HG03520 (cell line): ENCODE data around the gene PCSK1N.
"Not testable (repeated sequence)": the region's sequence is repeated elsewhere in the genome, so short reads cannot be mapped to it uniquely, and the experiment has no call there.

Experiments
- ATAC-seq: cut with Tn5 transposase; IDR thresholded peaks from one replicate; pipeline ENCODE4 v1.9.1; 2021; ENCODE audit warnings: mild to moderate bottlenecking, moderate library complexity; ENCODE audit not compliant: unreplicated experiment

PCSK1N gene, protein sequence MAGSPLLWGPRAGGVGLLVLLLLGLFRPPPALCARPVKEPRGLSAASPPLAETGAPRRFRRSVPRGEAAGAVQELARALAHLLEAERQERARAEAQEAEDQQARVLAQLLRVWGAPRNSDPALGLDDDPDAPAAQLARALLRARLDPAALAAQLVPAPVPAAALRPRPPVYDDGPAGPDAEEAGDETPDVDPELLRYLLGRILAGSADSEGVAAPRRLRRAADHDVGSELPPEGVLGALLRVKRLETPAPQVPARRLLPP

DNA sequence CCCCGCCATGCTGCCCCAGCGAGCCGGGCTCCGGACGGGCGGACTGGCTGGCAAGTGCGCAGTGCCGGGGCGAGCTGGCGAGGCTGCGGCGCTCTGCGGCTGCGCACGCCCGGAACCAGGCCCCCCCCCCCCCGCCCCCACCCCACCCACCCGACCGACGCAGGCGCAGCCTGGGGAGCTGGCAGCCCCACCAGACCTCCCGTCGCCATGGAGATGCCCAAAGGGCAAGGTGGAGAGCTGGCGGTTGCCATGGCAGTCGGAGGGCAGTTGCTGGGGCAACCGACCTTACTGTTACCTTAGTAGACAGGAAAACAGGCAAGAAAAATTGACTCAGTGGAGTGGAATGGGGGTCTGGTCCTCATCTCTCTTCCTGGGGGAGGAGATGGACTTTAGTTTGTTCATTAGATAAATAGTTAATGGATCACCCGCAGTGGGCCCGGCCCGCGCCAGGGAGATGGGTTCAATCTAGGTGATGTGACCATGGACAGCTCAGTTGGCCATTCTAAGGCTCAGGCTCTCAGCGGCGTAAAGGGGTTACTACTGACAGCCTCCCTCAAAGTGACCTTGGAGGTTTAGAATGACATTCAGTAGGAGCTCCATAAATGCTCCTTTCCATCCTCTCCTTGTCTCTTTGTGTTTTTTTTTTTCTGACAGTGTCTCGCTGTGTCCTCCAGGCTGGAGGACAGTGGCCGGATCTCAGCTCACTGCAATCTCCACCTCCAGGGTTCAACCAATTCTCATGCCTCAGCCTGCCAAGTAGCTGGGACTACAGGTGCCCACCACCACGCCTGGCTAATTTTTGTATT is at the start of gene PCSK1N:
PCSK1N (minus strand) TSS at position 87 of the 806 bp plus-strand sequence; CDS start at position 9, 78 bp downstream.
- ATAC-seq: no peak

- ATAC-seq: no peak
Measured at GRCh38 chrX:48883729-48884128, 48.3 kb upstream of the PCSK1N start.

DNA sequence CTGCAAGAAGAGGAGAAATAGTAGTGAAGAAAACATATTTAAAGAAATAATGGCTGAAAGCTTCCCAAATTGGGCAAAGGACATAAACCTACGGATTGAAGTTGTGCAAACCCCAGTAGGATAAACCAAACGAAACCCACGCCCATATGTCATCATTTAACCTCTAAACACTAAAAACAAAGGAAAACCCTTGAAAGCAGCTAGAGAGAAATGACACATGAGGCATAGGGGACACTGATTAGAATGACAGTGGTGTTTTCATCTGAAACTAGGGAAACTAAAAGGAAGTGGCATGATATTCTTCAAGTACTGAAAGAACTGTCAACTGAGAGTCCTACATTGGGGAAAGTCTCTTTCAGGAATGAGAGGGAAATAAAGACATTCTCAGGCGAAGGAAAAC is 41.5 kb upstream of the PCSK1N start:
- not testable (repeated sequence) for ATAC-seq

GRCh38 chrX:48872017-48872416 is 36.6 kb upstream of the PCSK1N start:
- ATAC-seq: not testable (repeated sequence)

DNA sequence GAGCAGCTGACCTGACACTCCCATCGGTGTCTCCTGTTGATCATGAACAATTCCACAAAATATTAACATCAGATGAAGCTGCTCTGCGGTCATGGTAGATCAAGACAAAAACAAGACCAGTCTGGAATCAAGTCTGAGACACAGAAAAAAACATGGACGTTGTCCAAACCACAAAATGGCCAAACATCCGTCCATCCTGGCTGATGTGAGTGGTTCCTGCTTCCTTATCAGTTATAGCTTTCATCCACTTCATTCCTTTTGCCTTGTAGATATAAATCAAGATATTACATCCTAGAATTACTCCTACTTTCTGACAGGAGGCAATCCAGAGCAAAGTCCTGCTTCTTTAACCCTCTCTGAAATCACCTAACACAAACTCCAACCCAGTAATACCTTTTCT is 28.8 kb upstream of the PCSK1N start:
- no peak for ATAC-seq

- no peak for ATAC-seq
Measured at GRCh38 chrX:48854898-48855297, 19.5 kb upstream of the PCSK1N start.

DNA sequence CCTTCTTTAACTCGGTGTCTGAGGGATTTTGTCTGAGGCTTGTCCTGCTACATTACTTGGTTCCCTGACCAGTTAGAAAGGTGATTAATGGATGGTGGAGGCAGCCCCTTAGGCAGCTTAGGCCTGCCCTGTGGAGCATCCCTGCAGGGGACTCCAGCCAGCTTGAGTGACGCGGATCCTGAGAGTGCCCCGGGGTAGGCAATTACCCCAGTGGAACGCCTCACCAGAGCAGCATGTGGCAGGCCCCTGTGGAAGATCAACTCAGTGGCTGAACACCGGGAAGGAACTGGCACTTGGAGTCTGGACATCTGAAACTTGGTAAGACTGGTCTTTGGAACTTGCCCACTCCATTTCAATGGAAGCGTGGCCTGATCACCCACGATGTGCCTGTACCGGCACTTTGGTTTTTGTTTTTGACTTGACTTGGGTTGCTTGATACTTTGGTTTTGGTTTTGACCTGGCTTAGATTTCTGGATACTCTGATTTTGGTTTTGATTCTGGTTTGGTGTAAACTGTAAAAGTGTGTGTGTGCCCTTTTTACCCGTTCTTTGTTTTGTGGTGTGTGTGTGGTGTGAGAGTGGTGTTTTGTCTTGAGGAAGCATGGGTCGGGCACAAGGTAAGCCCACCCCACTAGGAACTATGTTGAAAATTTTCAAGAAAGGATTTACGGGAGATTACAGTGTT is 18.9 kb upstream of the PCSK1N start:
- not testable (repeated sequence) for ATAC-seq

GRCh38 chrX:48853494-48853893 is 18.1 kb upstream of the PCSK1N start:
- ATAC-seq: not testable (repeated sequence)

GRCh38 chrX:48852857-48853256 is 17.4 kb upstream of the PCSK1N start:
- ATAC-seq: no peak

DNA sequence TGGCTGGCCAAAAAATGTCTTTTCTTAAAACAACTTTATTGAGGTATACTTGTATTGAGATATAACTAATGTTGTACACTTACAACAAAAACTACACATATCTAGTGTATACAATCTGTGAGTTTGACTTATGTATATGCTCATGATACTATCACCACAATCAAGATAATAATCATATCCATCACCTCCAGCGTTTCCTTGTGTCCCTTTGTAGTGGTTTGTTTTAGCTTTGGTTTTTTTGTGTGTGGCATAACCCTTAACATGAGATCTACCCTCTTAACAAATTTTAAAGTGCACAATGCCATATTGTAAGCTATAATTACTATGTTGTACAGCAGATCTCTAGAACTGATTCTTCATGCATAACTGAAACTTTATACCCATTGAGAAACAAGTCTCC is 13.4 kb upstream of the PCSK1N start:
- ATAC-seq: no peak

GRCh38 chrX:48839686-48840085 is 4.3 kb upstream of the PCSK1N start:
- no peak for ATAC-seq

DNA sequence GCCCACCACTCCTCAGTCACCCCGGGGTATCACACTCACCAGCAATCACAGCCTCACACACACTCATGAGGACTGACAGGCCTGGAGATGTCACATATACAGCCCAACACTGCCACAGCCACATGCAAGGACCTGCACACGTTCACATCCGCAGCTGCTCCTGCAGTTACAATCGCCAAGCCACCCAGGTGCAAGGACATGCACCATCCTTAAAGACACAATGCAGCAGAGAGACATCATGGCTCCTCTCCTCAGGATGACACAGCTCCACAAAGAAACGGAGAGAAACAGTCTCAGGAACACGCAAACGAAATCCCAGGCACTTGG is 1.1 kb downstream of the PCSK1N start:
- ATAC-seq: no peak

GRCh38 chrX:48833542-48834138 is 1.8 kb downstream of the PCSK1N start:
- no peak for ATAC-seq

- ATAC-seq: no peak
Measured at GRCh38 chrX:48831909-48832291, 3.5 kb downstream of the PCSK1N start.

GRCh38 chrX:48831136-48831908 is 4.1 kb downstream of the PCSK1N start:
- no peak for ATAC-seq

- ATAC-seq: no peak
Measured at GRCh38 chrX:48829016-48829735, 6.2 kb downstream of the PCSK1N start.

DNA sequence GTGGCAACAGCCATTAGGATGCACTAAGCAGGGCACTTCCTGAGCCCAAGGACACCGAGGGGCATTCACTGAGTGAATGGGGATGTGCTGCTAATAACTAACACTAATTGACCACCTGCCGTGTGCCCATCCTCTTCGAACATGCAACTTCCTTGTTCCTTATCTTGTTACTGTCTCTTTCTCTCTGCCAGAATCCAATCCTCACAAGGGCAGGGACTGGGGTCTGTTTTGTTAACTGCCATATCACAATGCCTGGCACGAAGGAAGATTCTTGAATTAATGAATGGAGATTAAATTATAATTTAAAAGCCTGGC is 7.8 kb downstream of the PCSK1N start:
- ATAC-seq: no peak

GRCh38 chrX:48826876-48827653 is 8.3 kb downstream of the PCSK1N start:
- ATAC-seq: no peak

DNA sequence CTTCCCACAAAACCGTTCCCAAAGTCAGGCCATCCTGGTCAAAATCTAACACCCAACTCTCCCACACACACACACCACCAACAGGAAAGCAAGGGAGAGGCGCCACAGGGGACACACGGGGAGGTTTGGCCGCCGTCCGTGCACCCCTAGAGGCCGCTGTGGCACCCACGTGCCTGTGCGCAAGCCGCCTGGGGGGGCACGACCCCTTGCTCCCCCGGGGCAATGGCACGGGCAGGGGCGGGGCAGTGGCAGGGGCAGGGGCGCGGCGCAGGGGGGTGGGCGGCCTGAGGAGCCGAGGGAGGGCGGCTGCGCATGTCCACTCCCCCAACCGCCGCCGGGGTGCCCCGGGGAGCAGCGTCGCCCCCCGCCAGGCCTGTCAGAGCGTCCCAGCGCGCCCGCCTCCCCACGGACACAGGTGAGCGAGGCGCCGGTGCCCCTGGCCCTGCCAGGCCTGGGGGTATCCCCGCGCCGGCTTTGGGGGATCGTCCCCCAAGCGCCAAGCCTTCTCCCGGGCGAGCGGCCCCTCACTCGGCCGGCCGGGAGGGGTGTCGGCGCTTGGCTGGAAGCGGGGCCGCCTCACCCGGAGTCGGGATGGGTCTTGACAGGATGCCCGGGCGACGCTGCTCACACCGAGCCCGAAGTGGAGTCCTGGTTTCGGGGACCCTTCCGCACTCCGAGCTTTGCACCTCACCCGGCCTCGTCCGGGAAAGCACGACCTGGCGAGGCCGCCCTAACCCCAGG is 9.1 kb downstream of the PCSK1N start, which contains the start of gene ERAS:
ERAS (plus strand) TSS at position 379 of the 741 bp plus-strand sequence. CDS start 2,611 bp downstream, outside the sequence.
- ATAC-seq: no peak
